ENCODE measurements around the gene SLC43A2.

- TF ChIP-seq YY1 (IDR thresholded peaks at IDR 0.05; ENCODE audit: insufficient read depth, insufficient read length) (no peak), ZNF274 (IDR thresholded peaks at IDR 0.05; ENCODE audit: low read depth, low read length) (no peak), SUZ12 (IDR thresholded peaks at IDR 0.05; ENCODE audit: extremely low read depth, insufficient read depth, insufficient read length) (no peak)
Observed at GRCh38 chr17:1630662-1631061, 2.0 kb upstream of the SLC43A2 start.
